GM12878 (cell line): ENCODE results near the gene SLC41A1.

Experiments
- CTCF ChIP-seq, 3 experiments: IDR thresholded peaks in 2 of 3; conservative IDR thresholded peaks in 1 of 3; 2 replicates each; pipeline ENCODE4 v1.5.1; 2011; ENCODE audit warnings: low read depth in 3 of 3, low read length in 3 of 3, mild to moderate bottlenecking in 3 of 3, control low read depth in 2 of 3, moderate library complexity in 2 of 3, inconsistent platforms in 1 of 3, mixed read lengths in 1 of 3; ENCODE audit not compliant: control insufficient read depth in 2 of 3, insufficient read depth in 1 of 3; ENCODE audit errors: extremely low read depth in 1 of 3
- FOS ChIP-seq: IDR thresholded peaks from 3 replicates; pipeline ENCODE4 v1.6.1; 2011; ENCODE audit warnings: borderline replicate concordance; ENCODE audit not compliant: insufficient read length; ENCODE audit errors: extremely low read depth
- HCFC1 ChIP-seq: fragments of 150-350 bp; IDR thresholded peaks from 2 replicates; pipeline ENCODE4 v1.6.1; 2014; ENCODE audit warnings: low read length

- TF ChIP-seq CTCF (IDR thresholded peaks at IDR 0.05 in 2 of 3, conservative IDR thresholded peaks at IDR 0.05 in 1 of 3; ENCODE audit: control insufficient read depth in 2 of 3, extremely low read depth in 1 of 3, insufficient read depth in 1 of 3, low read depth in 3 of 3, low read length in 3 of 3) = no peak
- TF ChIP-seq FOS = no peak
- TF ChIP-seq HCFC1 = no peak
These were observed 69.0 kb downstream of the SLC41A1 start for GRCh38 chr1:205743977-205744376.
